Germinal center (tissue), 1 donor: ENCODE data around the gene RBM20.

Experiments
- DNase-seq: peaks from one replicate; pipeline ENCODE4 v3.0.0; 2012; ENCODE audit warnings: mixed read lengths, low spot score

The RBM20 gene

GRCh38 chr10:110735620-110736027 lies 91.5 kb downstream of the RBM20 start:
- DNase-seq = no peak

DNA sequence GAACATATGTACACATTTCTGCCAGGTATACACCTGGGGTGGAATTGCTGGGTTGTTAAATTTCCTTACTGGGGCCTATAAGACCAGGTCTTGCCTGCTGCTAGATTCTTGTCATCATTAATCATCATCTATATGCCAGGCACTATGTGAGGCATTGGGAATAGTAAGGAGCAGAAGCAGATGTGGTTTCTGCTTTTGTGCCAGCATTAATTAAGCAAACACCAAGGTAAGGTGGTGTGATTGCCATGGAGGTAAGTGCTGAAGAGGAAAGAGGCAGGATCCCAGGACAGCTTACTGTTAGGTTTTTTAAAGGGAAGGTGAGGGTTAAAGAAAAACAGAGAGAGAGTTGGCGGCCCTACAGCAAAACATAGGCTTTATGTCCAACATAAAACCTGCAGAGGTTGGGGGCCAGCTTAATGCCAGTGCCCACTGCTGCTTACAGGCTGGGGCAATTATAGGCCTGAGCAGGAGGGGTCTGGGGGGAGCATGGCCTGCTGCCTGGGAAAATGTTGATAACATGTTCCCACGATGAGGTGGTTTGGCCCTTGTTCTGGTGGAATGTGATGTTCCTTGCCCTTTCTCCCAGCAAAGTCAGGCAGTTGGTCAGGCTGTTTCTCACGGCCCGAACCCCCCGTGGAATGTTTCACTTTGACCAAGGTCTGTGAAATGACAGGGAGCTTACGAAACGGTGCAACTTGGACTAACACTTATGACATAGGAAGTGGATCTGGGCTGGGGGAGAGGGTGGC lies 93.9 kb downstream of the RBM20 start:
- no peak for DNase-seq

DNA sequence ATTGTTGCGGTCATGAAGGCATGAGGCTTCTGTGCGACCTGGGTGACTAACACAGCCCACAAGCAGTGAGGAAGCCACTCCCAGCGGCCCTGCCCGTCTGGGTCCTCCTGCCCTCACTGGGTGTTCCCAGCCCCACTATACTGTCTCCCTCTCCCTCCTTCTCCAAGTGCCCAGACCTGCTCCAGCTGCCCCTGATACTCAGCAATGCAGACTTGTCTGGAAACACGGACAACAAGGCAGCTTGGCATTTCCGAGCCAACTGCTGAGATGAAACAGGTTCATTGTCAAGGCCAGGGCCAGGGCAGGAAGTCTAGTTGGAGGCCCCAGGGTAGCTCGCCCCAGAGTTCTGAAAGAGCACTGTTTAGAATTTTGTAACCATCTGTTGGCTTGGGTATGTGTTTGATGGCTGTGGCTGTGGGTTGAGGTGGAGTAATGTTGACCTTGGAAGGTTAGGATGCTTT lies 95.7 kb downstream of the RBM20 start:
- no peak for DNase-seq

- no peak for DNase-seq
Observed at GRCh38 chr10:110742801-110743200, 98.7 kb downstream of the RBM20 start.

DNA sequence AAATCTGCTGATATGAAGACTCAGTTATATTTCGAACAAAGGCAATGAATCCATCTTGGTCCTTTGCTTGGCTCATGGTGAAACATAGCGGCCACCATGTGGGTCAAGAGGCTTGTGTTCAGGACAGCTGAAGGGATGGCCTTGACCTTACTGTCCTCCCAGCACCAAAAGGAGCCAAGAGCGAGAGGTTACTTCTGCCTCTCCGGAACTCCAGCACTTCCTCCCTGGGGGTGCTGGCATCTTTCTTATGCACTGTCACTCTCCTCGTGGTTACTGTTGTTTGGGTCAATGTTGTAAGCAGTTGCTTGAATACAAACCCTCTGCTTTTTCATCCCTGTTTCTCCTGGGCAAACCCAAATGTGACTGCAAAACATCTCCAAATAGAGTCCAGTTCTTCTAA lies 100.6 kb downstream of the RBM20 start:
- DNase-seq = no peak

- DNase-seq = peak; percentile 57
Observed at GRCh38 chr10:110746254-110746826, 102.2 kb downstream of the RBM20 start.

- DNase-seq = no peak
Observed at GRCh38 chr10:110746969-110747608, 103.0 kb downstream of the RBM20 start.

DNA sequence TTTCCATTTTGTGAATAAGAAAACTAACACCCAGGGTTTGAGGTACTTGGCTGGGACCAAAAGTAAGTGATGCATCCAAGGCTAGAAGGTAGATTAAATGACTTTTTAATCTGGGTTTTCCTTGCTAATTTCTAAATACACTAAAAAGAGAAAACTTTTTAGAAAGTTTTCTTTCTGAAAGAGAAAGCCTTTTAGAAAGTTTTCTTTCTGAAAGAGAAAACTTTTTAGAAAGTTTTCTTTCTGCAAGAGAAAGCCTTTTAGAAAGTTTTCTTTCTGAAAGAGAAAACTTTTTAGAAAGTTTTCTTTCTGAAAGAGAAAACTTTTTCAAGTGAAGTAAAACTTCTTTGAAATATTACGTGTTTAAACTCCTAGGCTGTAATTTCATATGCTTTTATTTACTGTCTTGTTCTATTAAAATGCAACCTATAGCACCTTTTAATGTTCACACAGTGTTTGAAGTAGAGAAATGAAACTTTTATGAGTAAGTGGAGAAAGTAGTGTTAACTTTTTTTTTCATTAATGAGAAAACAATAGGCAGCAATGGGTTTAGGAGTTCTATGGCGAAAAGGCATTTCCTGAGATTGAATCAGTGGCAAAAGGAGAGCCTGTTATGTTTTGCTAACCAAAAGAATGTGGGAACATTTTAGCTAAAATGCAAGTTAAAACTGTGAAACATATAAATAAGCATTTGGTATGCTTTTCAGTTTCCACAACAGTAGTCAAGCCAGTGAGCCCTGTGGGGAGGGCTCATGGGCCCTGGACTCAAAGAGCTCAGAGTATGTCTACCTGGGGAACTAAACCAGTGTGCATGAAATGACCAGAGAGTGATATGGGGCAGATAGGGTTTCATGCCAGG lies 103.7 kb downstream of the RBM20 start:
- DNase-seq = no peak

- DNase-seq = no peak
Observed at GRCh38 chr10:110748970-110749369, 104.8 kb downstream of the RBM20 start.

DNA sequence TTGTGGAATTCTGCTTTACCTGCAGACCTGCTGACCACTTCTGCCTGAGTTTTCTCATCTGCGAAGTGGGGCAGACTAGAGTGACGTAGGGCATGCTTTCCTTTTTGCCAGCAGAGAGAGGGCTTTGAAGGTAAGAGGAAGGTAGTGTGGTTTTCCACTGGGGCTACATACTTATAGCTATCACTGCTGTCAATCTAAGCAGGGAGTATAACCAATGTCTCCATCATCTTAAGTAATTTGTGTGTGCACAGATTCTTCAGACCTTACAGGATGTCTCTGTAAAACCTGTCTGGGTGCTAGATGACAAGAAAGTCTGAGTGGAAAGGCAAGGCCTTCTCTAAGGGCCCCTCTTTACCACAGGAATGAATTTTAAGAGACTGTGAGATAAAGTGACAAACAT lies 106.8 kb downstream of the RBM20 start:
- DNase-seq = no peak

DNA sequence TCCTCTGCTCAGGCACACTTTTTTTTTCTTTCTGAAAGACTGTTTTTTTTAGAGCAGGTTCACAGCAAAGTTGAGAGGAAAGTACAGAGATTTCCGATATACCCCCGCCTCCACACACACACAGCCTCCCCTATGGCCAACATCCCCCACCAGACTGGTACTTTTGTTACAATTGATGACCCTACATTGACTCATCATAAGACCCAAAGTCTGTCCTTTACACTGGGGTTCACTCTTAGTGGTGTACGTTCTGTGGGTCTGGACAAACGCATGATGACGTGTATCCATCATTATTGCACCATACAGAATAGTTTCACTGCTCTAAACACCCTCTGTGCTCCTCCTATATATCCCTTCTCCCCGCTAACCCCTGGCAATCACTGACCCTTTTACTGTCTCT lies 107.7 kb downstream of the RBM20 start:
- no peak for DNase-seq

- no peak for DNase-seq
Observed at GRCh38 chr10:110753462-110753861, 109.3 kb downstream of the RBM20 start.

DNA sequence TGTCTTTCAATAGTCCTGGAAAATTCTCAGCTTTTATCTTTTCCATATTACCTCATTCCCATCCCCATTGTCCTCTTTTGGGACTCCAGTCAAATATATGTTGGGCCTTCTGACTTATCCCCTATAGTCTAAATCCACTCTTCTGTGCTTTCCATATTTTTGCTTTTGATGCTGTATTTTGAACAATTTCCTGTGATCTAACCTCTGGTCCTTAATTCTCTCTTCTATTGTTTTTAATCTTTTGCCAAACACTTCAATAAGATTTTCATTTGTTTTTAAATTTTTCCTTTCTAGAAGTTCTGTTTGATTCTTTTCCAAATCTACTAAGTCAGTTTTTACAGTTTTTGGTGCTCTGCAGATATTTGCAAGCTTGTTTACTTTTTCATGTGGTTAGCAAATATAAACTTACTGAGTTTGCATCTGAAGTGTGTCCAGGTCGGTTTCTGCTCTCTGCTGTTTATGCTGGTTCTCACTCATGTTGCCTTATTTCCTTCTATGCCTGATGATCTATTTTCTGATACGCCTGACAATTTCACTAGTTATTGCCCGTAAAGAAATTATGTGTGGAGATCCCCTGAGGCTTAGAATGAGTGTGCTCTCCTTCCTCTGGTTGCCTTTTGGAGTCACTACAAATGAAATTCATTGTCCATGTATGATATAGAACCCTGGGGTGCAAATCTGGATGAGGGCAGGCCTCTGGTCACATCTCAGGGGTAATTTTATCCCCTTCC lies 110.4 kb downstream of the RBM20 start:
- no peak for DNase-seq

- DNase-seq = no peak
Observed at GRCh38 chr10:110755781-110756180, 111.6 kb downstream of the RBM20 start.

DNA sequence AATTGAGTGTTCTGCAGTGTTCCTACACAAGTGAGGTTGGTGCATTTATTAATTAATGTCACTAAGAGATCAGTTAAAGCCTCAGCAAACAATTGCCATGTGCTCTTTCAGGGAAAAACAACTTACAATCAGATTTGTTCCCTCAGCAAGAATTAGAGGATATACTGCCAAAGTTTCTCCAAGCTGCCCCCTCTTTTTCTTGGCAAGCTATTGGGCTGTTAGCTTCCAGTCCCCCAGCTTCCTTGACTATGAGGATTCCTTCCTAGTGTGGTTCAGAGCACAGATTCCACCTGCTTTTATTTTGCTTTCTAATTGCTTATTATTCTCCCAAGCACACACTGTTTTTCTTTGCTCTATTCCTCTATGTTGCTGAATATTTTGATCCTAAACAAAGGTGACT lies 112.7 kb downstream of the RBM20 start:
- no peak for DNase-seq

- DNase-seq = no peak
Observed at GRCh38 chr10:110757586-110757985, 113.5 kb downstream of the RBM20 start.

- DNase-seq = no peak
Observed at GRCh38 chr10:110758128-110758765, 114.1 kb downstream of the RBM20 start.

GRCh38 chr10:110758898-110759297 lies 114.8 kb downstream of the RBM20 start:
- no peak for DNase-seq

GRCh38 chr10:110759523-110759922 lies 115.4 kb downstream of the RBM20 start:
- no peak for DNase-seq

GRCh38 chr10:110762109-110762848 lies 118.1 kb downstream of the RBM20 start:
- no peak for DNase-seq

- DNase-seq = no peak
Observed at GRCh38 chr10:110762849-110763211, 118.7 kb downstream of the RBM20 start.
